OCI-LY3 (cell line): Measurements from ENCODE around the gene MED27.

Source experiments
- CTCF ChIP-seq: fragments of 200-600, 300-600 bp; sonication (generic); IDR thresholded peaks from 2 replicates; pipeline ENCODE4 v1.5.1; 2014; ENCODE audit warnings: antibody characterized with exemption, low read length, low read depth
- EZH2phosphoT487 ChIP-seq: fragments of 200-600 bp; shearing (Covaris generic); IDR thresholded peaks from 2 replicates; pipeline ENCODE4 v1.6.1; 2018; ENCODE audit warnings: antibody characterized with exemption, mixed run types, low read depth

DNA sequence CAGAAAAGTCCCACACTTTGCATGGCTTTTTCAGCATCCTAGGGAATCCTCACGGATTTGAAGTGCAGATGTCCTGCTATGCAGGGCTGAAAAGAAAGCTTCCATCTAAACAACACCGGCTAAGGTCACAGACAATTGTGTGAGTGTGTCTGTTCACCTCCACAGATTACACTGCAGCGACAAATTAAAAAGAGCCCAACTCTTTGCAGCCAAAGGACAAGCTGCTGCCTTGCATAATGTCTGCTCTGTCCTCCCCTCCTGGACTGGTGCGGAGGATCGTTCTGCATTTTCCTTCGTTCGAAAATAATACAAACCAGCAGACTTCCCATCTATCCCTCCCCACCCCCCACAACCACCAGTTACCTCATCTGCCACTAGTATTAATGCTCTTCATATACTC is 169.1 kb downstream of the MED27 start:
- TF ChIP-seq CTCF, result no peak
- TF ChIP-seq EZH2phosphoT487, result no peak
